ENCODE data around the gene LEFTY2.
"Not testable (repeated sequence)": the region's sequence is repeated elsewhere in the genome, so short reads cannot be mapped to it uniquely, and the experiment has no call there.

Gene LEFTY2

GRCh38 chr1:225888898-225889601, 52.0 kb downstream of the LEFTY2 start, which contains the start of gene LEFTY1:
Gene LEFTY1 (minus strand): TSS chr1:225889146. CDS start chr1:225889066, 80 bp downstream.
- no peak for TF ChIP-seq EZH2 (IDR thresholded peaks at IDR 0.05; ENCODE audit: borderline replicate concordance, low read length)
- no peak for TF ChIP-seq CTCF (IDR thresholded peaks at IDR 0.05; ENCODE audit: low read length)
- Histone ChIP-seq H3K9ac (ENCODE audit: low read length) (no peak within 1 kb of the TSS), H3K4me3 (ENCODE audit: low read depth, low read length, poor library complexity, severe bottlenecking) (no peak within 1 kb of the TSS), H3K9me3 (ENCODE audit: low read length) (no peaks in the 10 kb centered on the region), H3K9me2 (ENCODE audit: low read depth, low read length) (no peaks in the 10 kb centered on the region), H3K4me1 (ENCODE audit: insufficient read depth, low read length, severe bottlenecking) (no peaks in the 10 kb centered on the region), H3K36me3 (ENCODE audit: insufficient read depth, low read length) (no peaks in the 10 kb centered on the region), H3K79me2 (ENCODE audit: insufficient read depth, low read length) (no peaks in the 10 kb centered on the region), H4K20me1 (ENCODE audit: insufficient read depth, low read length) (no peaks in the 10 kb centered on the region), H3K4me2 (ENCODE audit: low read length) (no peak within 1 kb of the TSS), H3F3A (ENCODE audit: insufficient read depth, low read length) (no peaks in the 10 kb centered on the region), H2AFZ (ENCODE audit: low read length) (no peak within 1 kb of the TSS), H3K27ac (ENCODE audit: low read depth, low read length, poor library complexity, severe bottlenecking) (no peak within 1 kb of the TSS), H3K27me3 (ENCODE audit: insufficient read depth, low read length) (no peaks in the 10 kb centered on the region; the same call in 1 of the 2 replicates)

- Histone ChIP-seq H3K9me2 (ENCODE audit: low read depth, low read length) (no peaks in the 10 kb centered on the region), H3K4me2 (ENCODE audit: low read length) (no peak overlapping the region), H2AFZ (ENCODE audit: low read length) (no peak overlapping the region), H3K27ac (ENCODE audit: low read depth, low read length, poor library complexity, severe bottlenecking) (no peak overlapping the region), H3K4me3 (ENCODE audit: low read depth, low read length, poor library complexity, severe bottlenecking) (no peak overlapping the region), H3K36me3 (ENCODE audit: insufficient read depth, low read length) (no peaks in the 10 kb centered on the region), H3K27me3 (ENCODE audit: insufficient read depth, low read length) (no peaks in the 10 kb centered on the region; the same call in 1 of the 2 replicates), H3K4me1 (ENCODE audit: insufficient read depth, low read length, severe bottlenecking) (no peaks in the 10 kb centered on the region), H3K9me3 (ENCODE audit: low read length) (no peaks in the 10 kb centered on the region), H3K9ac (ENCODE audit: low read length) (no peak overlapping the region), H3F3A (ENCODE audit: insufficient read depth, low read length) (no peaks in the 10 kb centered on the region), H3K79me2 (ENCODE audit: insufficient read depth, low read length) (no peaks in the 10 kb centered on the region), H4K20me1 (ENCODE audit: insufficient read depth, low read length) (no peaks in the 10 kb centered on the region)
- TF ChIP-seq EZH2 (IDR thresholded peaks at IDR 0.05; ENCODE audit: borderline replicate concordance, low read length) (no peak), CTCF (IDR thresholded peaks at IDR 0.05; ENCODE audit: low read length) (no peak)
These were observed 52.6 kb downstream of the LEFTY2 start for GRCh38 chr1:225888289-225888897.

- not testable (repeated sequence) for H3K79me2 ChIP-seq (ENCODE audit: insufficient read depth, low read length); H3K9me2 ChIP-seq (ENCODE audit: low read depth, low read length); H3K9ac ChIP-seq (ENCODE audit: low read length); H3K9me3 ChIP-seq (ENCODE audit: low read length); H3K4me3 ChIP-seq (ENCODE audit: low read depth, low read length, poor library complexity, severe bottlenecking); H2AFZ ChIP-seq (ENCODE audit: low read length); H3K36me3 ChIP-seq (ENCODE audit: insufficient read depth, low read length); H3K27me3 ChIP-seq (ENCODE audit: insufficient read depth, low read length); H3F3A ChIP-seq (ENCODE audit: insufficient read depth, low read length); H4K20me1 ChIP-seq (ENCODE audit: insufficient read depth, low read length); H3K27ac ChIP-seq (ENCODE audit: low read depth, low read length, poor library complexity, severe bottlenecking); H3K4me2 ChIP-seq (ENCODE audit: low read length); H3K4me1 ChIP-seq (ENCODE audit: insufficient read depth, low read length, severe bottlenecking)
These were observed 53.3 kb downstream of the LEFTY2 start for GRCh38 chr1:225887554-225888288.

All from OCI-LY1 (cell line).